ENCODE results near the gene MAP3K9.

Gene MAP3K9

DNA sequence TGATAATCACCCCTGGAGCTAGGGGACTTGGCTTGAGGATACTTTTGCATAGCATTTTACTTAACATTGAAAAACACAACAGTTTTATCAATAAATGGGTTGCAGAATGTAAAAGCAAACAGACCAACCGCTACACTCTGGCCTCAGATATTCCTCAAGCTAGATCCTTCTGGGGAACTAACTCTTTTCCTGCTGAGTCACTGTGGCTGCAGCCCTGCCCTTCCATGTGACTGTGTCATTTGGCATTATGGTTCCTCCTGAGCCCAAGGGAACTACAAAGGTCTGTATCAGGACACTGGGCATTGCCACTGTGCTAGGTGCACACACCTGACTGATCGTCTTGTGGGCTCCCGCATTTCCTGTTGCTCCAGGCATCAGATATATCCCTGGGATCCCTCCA, 111.0 kb downstream of the MAP3K9 start:
- no peak for DNase-seq (ENCODE audit: low read depth)

DNA sequence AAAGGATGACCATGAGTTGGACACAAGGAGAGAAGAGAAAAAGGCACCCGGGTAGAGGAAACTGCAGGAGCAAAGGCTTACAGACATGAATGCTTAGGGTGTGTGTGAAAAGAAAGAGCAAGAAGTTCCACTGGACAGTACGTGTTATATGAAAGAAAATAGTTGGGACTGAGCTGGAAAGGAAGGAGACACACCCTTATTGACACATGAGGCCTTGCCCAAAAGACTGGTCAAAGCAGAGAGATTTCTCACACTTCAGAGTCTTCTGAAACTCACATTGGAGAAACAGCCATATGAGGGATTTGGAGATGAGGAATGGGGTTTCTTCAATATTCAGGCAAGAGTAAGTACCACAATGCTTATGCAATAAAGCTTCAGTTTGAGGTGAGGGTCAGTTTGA, 111.6 kb downstream of the MAP3K9 start:
- no peak for DNase-seq (ENCODE audit: low read depth)

DNA sequence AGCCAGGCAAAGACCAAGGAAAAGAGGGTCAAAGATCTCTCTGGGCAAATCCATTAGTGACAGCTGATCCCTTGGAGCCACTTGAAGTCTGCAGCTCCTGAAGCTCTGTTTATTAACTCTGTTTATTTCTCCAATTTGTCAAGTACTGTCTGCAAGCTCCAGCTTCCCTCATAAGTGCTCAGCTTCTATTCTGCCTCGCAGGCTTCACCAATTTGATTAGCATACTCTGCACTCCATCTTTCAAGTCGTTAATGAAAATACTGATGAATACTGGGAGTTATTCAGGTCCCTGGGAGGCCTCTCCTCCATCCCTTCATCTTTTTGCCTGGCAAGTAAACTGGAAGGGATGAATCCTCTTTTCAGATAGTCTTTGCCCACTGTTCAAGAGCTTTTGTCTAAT, 113.3 kb downstream of the MAP3K9 start:
- no peak for DNase-seq (ENCODE audit: low read depth)

DNA sequence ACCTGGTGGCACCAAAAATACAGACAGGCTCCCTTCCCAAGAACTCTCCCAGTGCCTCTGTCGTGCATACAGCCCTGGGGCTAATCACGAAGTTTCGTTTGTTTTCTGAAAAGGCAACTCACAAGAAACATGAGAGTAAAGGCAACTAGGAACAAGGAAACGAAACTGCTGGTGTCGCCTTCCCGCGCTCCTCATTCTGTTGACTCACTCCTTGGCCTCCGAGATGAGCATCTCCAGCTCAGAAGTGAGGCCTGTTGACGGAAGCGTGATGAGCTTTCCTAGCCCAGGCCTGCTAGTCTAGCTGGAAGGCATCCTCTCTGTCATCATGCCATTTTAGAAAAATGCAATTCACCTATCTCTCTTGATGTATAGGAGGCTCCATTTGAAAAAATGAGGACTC, 117.1 kb downstream of the MAP3K9 start:
- no peak for DNase-seq (ENCODE audit: low read depth)

DNA sequence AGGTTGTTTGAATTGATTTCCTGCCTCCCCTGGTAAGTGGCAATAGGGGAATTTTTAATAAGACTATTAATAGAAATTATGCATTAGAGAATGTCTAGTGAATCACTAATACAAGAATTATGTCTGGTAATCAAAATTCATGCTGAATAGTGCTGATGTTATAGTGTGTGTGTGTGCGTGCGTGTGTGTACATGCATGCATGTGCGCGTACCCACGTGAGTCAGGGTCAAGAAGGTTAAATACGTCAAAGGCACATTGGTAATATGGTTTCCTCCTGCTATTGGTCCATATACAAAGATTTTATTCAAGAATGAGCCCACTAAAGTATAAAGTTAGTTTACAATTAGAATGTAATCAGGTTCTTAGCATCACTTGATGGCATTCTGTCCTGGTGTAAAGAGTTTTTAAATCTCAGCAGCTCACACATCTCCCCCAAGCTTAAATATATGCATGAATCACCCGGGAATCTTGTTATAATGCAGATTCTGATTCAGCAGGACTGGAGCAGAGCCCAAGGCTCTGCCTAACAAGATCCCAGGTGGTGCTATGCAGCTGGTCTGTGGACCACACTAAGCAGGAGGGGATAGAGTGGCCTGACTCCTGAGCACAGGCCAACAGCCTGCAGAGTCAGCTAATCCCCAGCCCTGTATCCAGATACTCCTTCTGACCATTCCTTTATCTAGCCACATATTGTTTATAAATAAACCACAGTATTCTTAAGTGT, 123.7 kb downstream of the MAP3K9 start:
- no peak for DNase-seq (ENCODE audit: low read depth)

DNA sequence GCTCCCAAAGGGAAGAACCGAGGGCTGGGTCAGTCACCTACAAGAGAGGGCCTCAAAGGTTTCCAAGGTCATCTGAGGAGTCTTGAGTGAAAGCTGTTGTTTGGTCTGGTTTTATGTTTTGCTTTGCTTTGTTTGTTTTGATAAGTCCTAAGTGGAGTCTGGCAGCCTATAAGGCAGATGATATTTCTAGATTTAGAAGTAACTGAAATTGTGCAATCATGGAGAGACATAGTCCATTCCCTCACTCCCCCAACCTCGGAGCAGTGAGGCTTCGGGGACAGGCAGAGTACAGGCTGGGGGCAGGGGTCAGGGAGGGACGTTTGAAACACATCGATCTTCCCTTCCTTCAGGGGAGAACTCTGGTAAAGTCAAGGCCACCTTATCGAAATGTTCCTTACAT, 125.3 kb downstream of the MAP3K9 start:
- DNase-seq (ENCODE audit: low read depth) = no peak

DNA sequence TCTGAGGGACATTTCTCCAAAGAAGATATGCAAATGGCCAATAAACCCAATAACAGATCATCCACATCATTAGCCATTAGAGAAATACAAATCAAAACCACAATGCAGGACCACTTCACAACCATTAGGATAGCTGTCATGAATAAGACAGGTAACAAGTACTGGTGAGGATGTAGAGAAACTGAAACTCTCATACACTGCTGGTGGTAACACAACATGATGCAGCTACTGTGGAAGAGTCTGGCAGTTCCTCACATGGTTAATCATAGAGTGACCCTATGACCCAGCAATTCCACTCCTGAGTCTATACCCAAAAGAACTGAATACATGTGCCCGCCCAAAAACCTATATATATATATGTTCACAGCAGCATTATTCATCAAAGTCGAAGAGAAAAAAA, 128.6 kb downstream of the MAP3K9 start:
- no peak for DNase-seq (ENCODE audit: low read depth)

DNA sequence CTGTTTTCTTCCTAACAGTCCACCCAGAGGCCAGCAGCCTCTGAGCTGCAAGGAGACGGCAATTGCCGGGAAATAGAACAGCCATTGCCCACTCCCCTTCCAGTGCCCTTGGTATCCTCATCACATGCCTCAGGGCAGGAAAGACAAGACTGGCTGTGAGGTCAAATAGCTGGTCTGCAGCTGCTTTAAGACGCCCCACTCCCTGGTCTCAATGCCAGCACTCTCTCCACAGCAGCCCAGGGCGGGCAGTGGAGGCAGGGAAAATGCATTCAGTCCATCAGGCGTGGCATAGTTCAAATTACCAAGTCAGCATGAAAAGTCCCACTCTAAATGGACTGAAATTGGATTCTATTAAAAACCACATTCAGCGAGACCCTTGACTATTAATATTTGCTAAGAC, 132.0 kb downstream of the MAP3K9 start:
- DNase-seq (ENCODE audit: low read depth) = no peak
